ENCODE data around the gene TTLL13.
"Not testable (repeated sequence)": the region's sequence is repeated elsewhere in the genome, so short reads cannot be mapped to it uniquely, and the experiment has no call there.

DNA sequence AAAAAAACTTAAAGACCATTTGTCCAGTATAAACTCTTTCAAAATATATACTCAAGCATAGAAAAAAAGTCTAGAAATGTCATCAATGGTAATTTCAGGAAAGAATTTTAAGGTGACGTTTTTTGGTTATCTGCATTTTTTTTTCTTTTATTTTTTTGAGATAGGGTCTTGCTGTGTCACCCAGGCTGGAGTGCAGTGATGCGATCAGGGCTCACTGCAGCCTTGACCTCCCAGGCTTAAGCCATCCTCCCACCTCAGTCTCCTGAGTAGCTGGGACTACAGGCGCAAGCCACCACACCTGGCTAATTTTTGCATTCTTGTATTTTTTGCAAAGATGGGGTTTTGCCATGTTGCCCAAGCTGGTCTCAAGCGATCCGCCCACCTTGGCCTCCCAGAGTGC lies 31.4 kb downstream of the TTLL13 start:
- TF ChIP-seq POLR2A (IDR thresholded peaks at IDR 0.05): not testable (repeated sequence)
- TF ChIP-seq, protein P1, sequence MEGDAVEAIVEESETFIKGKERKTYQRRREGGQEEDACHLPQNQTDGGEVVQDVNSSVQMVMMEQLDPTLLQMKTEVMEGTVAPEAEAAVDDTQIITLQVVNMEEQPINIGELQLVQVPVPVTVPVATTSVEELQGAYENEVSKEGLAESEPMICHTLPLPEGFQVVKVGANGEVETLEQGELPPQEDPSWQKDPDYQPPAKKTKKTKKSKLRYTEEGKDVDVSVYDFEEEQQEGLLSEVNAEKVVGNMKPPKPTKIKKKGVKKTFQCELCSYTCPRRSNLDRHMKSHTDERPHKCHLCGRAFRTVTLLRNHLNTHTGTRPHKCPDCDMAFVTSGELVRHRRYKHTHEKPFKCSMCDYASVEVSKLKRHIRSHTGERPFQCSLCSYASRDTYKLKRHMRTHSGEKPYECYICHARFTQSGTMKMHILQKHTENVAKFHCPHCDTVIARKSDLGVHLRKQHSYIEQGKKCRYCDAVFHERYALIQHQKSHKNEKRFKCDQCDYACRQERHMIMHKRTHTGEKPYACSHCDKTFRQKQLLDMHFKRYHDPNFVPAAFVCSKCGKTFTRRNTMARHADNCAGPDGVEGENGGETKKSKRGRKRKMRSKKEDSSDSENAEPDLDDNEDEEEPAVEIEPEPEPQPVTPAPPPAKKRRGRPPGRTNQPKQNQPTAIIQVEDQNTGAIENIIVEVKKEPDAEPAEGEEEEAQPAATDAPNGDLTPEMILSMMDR (IDR thresholded peaks at IDR 0.05): not testable (repeated sequence)

All from lower leg skin (tissue), 3 donors.